Thyroid gland (tissue), 4 donors: ENCODE data around the gene SLC7A1.

Source experiments
- CTCF ChIP-seq, 6 experiments: fragments of 200-600 bp in 3 of 6; fragments of 450-650 bp in 3 of 6; sonication (generic) in 3 of 6; IDR thresholded peaks; one replicate each; pipeline ENCODE4 v1.5.1; 2016 to 2019; ENCODE audit warnings: antibody characterized with exemption in 6 of 6, mild to moderate bottlenecking in 2 of 6, inconsistent platforms in 1 of 6, moderate library complexity in 1 of 6
- POLR2A ChIP-seq, 2 donors: fragments of 450-650 bp; IDR thresholded peaks; one replicate each; pipeline ENCODE4 v1.6.1; 2017; ENCODE audit warnings: antibody characterized with exemption in 2 of 2, mild to moderate bottlenecking in 2 of 2, moderate library complexity in 1 of 2

DNA sequence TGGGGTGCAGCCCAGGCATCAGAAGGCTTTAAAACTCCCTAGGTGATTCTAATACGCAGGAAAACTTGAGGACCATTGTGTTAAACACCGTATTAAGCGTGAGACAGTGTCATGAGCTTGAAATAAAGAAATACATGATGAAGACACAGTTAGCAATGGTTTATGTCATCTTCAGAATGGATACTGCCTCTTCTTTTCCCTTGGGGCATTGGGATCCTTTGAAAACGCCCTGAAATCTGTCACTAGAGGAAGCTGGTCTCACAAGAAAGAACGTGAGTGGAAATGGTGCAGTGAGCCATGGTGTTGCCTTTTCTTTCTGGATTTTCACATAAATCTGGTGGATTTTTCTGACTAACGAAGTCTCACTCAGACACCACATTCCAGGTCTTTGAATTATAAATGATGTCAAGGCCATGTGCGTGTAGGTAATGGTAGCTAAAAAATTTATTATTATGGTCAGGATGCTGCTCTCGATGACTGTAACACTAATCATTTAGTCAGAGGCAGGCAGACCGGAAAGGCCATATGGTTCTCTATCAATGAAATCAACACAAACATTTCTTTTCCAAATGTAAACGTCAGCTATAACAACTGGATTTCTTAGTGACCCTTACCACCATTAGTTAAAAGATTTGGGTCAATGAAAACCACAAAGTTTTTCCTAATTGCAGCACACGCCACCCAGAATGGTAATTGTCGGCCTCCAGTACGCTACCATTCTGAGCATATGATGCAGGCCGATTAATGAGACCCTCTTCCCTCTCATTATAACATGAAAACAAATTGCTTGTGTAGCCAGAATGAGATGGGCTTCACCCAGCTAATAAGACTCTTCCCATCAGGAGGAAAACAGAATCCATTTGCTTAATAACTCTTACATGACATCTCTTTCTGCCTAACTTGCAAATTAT lies 105.6 kb downstream of the SLC7A1 start:
- TF ChIP-seq CTCF (IDR thresholded peaks at IDR 0.05) (no peak), POLR2A (IDR thresholded peaks at IDR 0.05) (no peak)
